GM10248 (cell line): ENCODE measurements around the gene TFCP2L1.
"Not testable (repeated sequence)": the region's sequence is repeated elsewhere in the genome, so short reads cannot be mapped to it uniquely, and the experiment has no call there.

ENCODE experiments used
- CTCF ChIA-PET: fragments of 300-600 bp; sonication (Branson Sonifier 250); formaldehyde crosslinking; extraction: SDS; loops from one replicate; lab custom pipeline; 2021; ENCODE audit warnings: antibody characterized with exemption; lab: Yijun Ruan, JAX
- POLR2A ChIA-PET: fragments of 350-650 bp; sonication (Branson Sonifier 250); formaldehyde crosslinking; extraction: SDS; loops from one replicate; lab custom pipeline; 2020; ENCODE audit warnings: antibody characterized with exemption; lab: Yijun Ruan, JAX
- DNase-seq: peaks from one replicate; pipeline ENCODE4 v3.0.0; 2012; ENCODE audit errors: extremely low spot score
- TF ChIP-seq, protein P1 (sequence below): IDR thresholded peaks from 2 replicates; pipeline ENCODE4 v1.5.1; 2012; ENCODE audit warnings: mild to moderate bottlenecking, low read depth; ENCODE audit errors: extremely low read depth, missing control alignments, control extremely low read depth

The TFCP2L1 gene

DNA sequence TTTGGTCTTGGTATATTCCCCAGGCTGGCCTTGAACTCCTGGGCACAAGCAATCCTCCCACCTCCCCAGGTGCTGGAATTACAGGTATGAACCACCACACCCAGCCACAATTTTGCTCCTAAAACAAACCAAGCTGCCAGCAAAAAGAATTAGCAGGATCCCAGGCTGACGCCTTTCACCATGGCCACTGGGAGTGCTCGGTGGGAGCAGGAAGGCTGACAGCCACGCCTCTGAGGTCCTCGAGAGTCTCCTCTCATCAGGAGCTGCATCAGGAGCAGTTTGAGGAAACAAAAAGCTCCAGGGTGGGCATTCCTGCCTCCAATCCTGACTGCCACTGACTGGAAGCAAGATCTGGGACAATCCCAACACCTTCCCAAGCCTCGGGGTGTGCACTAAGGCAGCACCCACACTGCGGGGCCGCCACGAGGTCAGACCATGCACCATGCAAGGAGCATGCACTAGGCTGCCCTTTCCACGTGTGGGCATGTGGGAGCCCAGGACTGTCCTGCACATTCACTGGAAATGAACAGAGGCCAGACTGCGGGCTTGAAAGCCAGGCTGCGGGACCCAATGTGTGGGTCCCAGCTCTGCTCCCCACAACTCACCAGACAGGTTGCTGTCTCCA, 51.4 kb downstream of the TFCP2L1 start:
- no peak for DNase-seq
- TF ChIP-seq, protein P1, sequence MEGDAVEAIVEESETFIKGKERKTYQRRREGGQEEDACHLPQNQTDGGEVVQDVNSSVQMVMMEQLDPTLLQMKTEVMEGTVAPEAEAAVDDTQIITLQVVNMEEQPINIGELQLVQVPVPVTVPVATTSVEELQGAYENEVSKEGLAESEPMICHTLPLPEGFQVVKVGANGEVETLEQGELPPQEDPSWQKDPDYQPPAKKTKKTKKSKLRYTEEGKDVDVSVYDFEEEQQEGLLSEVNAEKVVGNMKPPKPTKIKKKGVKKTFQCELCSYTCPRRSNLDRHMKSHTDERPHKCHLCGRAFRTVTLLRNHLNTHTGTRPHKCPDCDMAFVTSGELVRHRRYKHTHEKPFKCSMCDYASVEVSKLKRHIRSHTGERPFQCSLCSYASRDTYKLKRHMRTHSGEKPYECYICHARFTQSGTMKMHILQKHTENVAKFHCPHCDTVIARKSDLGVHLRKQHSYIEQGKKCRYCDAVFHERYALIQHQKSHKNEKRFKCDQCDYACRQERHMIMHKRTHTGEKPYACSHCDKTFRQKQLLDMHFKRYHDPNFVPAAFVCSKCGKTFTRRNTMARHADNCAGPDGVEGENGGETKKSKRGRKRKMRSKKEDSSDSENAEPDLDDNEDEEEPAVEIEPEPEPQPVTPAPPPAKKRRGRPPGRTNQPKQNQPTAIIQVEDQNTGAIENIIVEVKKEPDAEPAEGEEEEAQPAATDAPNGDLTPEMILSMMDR: no peak
- CTCF ChIA-PET: interaction anchor here (1.2 kb wide), 1 partner anchor 24 kb away, joined by 3 read pairs; no protein-coding TSS in a partner anchor
- POLR2A ChIA-PET: no interaction called here

DNA sequence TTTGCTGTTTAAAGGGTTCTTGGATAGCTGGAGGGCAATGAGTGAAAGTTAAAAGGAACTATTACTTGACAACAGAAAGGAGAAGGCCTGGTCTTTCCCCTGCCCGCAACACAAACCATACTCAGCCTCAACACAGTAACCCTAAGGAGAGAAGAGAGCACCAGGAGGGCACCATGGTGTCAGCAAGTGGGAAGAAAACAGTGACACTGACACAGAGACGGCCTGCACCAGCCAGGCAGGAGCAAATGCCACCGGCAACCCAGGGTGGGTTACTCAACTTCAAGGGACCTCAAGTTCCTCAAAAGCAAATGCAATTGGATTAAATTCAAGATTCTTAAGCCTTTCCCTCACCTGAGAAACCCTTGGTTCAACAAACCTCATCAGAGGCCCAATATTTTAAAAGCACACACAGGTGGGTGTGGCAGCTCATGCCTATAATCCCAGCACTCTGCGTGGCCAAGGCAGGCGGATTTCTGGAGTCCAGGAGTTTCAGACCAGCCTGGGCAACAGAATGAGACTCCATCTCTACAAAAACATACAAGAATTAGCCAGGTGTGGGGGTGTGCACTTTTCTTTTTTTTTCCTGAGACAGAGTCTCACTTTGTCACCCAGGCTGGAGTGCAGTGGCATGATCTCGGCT, 52.3 kb downstream of the TFCP2L1 start:
- POLR2A ChIA-PET: no interaction called here
- TF ChIP-seq, protein P1: no peak
- DNase-seq: no peak
- CTCF ChIA-PET: interaction anchor here (1.0 kb wide), 1 partner anchor 12 kb away, joined by 4 read pairs; no protein-coding TSS in a partner anchor

DNA sequence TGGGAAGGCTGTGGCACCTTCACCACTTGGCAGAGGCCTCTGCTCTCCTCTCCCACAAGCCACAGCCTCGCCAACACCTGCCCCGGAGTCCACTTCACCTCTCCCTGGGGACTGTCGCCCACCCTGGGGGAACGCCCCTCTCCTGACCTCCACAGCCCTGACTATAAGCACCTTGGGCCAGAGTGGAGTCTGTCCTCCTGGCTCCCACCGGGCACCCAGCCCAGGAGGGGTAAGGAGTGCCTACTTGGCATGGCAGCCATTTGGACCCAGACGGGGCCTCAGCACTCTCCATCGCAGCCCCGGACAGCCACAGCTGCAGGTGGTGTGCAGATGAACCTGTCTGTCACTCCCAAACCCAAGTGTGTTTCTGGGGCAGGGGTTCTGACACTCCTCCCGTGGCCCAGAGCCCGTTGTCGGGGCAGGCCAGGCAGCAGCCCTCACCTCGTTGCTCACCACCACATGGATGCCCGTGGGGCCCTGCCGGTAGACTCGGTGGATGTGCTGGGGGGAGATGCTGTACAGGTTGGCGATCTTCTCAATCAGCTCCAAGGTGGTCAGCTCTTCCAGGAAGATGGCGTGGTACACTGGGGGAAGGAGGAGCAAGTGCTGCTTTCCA, 53.5 kb downstream of the TFCP2L1 start:
- CTCF ChIA-PET: interaction anchor here (1.0 kb wide), 1 partner anchor 11 kb away, joined by 4 read pairs; no protein-coding TSS in a partner anchor
- DNase-seq: no peak
- POLR2A ChIA-PET: no interaction called here
- TF ChIP-seq, protein P1: no peak

DNA sequence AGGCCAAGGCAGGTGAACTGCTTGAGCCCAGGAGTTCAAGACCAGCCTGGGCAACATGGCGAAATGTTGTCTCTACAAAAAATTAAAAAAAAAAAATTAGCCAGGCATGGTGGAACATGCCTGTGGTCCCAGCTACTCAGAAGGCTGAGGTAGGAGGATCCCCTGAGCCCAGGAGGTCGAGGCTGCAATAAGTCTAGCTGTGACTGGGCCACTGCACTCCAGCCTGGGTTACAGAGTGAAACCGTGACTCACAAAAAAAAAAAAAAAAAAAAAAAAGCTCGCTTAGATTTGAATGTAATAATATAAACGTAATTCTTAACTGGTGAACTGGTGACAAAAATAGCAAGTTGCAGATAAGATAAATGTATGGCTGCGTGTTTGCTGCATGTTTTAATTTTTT, 56.5 kb downstream of the TFCP2L1 start:
- TF ChIP-seq, protein P1: no peak
- POLR2A ChIA-PET: no interaction called here

DNA sequence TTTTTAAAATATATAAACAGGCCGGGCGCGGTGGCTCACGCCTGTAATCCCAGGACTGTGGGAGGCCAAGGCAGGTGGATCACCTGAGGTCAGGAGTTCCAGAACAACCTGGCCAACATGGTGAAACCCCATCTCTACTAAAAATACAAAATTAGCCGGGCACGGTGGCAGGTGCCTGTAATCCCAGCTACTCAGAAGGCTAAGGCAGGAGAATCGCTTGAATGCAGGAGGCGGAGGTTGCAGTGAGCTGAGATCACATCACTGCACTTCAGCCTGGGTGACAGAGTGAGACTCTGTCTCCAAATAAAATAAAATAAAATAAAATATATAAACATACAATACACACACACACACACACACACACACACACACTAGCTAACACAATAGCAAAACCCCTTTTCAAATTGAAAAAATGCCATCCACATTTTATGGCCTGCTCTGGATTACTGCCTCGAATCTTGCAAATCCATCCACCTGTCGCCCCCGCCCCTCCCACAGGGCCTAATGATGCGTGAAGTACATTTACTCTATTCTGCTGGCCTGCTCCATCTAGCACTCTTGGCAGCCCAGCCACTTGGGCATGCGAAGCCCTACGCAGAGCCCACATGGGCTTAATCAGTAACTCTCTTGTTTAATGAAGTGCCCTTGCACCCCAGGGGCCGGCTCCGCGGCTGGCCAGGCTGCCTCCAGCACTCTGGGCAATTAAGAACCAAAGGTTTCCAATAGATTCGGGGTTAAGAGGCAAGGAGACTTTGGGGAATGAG, 57.4 kb downstream of the TFCP2L1 start:
- POLR2A ChIA-PET, DNase-seq: not testable (repeated sequence)
- CTCF ChIA-PET: interaction anchor here (1.4 kb wide), 1 partner anchor 9 kb away, joined by 3 read pairs; no protein-coding TSS in a partner anchor

More for the DNA sequence above, 56.5 kb downstream of the TFCP2L1 start:
- CTCF ChIA-PET: interaction anchor here (1.4 kb wide), 1 partner anchor 10 kb away, joined by 3 read pairs; no protein-coding TSS in a partner anchor
- DNase-seq: no peak

DNA sequence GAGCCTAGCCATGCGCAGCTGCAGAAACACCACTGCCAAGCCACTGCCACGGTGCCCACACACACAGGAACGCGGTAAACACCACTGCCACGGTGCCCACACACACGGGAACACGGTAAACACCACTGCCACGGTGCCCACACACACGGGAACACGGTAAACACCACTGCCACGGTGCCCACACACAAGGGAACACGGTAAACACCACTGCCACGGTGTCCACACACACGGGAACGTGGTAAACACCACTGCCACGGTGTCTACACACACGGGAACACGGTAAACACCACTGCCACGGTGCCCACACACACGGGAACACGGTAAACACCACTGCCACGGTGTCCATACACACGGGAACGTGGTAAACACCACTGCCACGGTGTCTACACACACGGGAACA, 59.3 kb downstream of the TFCP2L1 start:
- DNase-seq, POLR2A ChIA-PET, CTCF ChIA-PET: not testable (repeated sequence)

DNA sequence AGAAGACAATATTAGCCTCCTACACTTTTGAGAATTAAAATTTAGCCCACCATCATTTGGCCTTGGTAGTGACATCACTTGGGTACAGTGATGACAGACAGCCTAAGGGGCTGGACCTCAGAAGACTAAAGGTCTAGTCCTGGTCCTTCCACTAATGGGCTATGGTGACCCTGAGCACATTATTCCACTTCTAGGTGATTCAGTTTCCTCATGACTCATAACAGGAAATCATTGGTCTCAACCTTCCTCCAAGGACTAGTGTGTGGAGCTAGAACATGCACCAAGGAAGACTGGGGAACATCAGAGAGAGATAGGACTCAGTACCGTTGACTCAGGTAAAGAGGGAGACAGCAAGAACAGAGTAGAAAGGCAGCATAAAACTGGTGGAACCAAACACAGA, 64.0 kb downstream of the TFCP2L1 start:
- no peak for DNase-seq
- ChIA-PET CTCF (interaction anchor here (1.0 kb wide), 2 partner anchors 11 to 27 kb away, joined by 3 to 4 read pairs; no protein-coding TSS in a partner anchor), POLR2A (no interaction called here)
- TF ChIP-seq, protein P1: no peak
